WERI-Rb-1 (cell line): ENCODE data around the gene AMIGO1.

Experiments used
- DNase-seq: peaks from one replicate; pipeline ENCODE4 v3.0.0-alpha.2; 2020
- H3K27ac ChIP-seq: fragments of 250-450 bp; sonication (Bioruptor Pico); 2 replicates; pipeline ENCODE4 v1.5.1; 2020; ENCODE audit warnings: mild to moderate bottlenecking, moderate library complexity
- H3K27me3 ChIP-seq: fragments of 250-450 bp; sonication (Bioruptor Pico); 2 replicates; pipeline ENCODE4 v1.5.1; 2021; ENCODE audit warnings: mild to moderate bottlenecking, low read depth, moderate library complexity; ENCODE audit not compliant: insufficient read depth, severe bottlenecking
- H3K36me3 ChIP-seq: fragments of 250-450 bp; sonication (Bioruptor Pico); 2 replicates; pipeline ENCODE4 v1.5.1; 2020; ENCODE audit warnings: mild to moderate bottlenecking, moderate library complexity
- H3K4me3 ChIP-seq: 2 replicates; pipeline ENCODE4 v1.5.1; 2011; ENCODE audit warnings: low read depth, mild to moderate bottlenecking, control low read depth, low read length
- H3K9me3 ChIP-seq: fragments of 250-450 bp; sonication (Bioruptor Pico); 2 replicates; pipeline ENCODE4 v1.5.1; 2021; ENCODE audit warnings: mild to moderate bottlenecking, moderate library complexity; ENCODE audit not compliant: severe bottlenecking
- TF ChIP-seq, protein P1 (sequence below): IDR thresholded peaks from 2 replicates; pipeline ENCODE4 v1.5.1; 2011; ENCODE audit warnings: low read depth, mild to moderate bottlenecking, control low read depth, inconsistent platforms, low read length

Gene AMIGO1

DNA sequence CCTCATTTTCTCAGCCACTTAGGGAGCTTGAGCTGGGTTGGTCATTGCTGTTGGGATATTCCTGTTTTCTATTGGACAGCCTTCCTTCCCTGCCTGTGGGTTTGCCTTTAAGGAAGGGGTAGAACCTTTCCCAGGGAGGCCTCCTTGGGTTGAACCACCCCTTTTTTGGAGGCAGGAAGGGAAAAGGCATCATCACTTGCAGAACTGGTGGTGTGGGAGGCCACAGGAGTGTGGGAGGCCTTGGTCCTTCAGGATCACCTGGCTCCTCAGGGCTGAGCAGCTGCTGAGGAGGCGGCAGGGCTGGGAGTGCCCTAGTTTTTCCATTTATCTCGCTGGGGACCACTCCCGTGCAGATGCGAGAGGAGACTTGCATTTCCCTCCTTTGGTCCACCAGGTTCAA, 16.3 kb downstream of the AMIGO1 start:
- H3K4me3 ChIP-seq, result no peak overlapping the region
- no peaks in the 10 kb centered on the region for H3K27me3 ChIP-seq
- no peaks in the 10 kb centered on the region for H3K9me3 ChIP-seq
- no peak for DNase-seq
- TF ChIP-seq, protein P1, sequence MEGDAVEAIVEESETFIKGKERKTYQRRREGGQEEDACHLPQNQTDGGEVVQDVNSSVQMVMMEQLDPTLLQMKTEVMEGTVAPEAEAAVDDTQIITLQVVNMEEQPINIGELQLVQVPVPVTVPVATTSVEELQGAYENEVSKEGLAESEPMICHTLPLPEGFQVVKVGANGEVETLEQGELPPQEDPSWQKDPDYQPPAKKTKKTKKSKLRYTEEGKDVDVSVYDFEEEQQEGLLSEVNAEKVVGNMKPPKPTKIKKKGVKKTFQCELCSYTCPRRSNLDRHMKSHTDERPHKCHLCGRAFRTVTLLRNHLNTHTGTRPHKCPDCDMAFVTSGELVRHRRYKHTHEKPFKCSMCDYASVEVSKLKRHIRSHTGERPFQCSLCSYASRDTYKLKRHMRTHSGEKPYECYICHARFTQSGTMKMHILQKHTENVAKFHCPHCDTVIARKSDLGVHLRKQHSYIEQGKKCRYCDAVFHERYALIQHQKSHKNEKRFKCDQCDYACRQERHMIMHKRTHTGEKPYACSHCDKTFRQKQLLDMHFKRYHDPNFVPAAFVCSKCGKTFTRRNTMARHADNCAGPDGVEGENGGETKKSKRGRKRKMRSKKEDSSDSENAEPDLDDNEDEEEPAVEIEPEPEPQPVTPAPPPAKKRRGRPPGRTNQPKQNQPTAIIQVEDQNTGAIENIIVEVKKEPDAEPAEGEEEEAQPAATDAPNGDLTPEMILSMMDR, result no peak
- H3K36me3 ChIP-seq, result peaks cover 49% of the 10 kb centered on the region
- peak overlapping the region; percentile 20; the same call in 1 of the 2 replicates for H3K27ac ChIP-seq

DNA sequence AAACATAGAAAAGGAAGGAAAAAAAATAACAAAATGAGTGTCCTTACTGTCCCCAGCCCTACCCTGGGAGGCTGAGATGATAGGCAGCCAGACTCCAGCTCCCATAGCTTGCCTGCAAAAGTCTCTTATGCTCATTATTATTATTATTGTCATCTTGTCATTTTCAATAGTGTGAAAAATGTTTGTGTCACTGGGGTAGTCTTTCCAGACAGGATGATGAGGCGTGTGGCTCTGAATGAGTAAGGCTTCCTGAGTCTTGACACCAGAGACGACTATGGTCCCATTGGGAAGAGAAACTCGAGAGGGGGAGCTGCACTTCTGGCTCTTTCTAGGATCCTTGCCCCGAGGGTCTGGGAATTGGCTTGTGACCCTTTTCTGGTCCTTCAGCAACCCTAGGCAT, 16.7 kb downstream of the AMIGO1 start:
- no peaks in the 10 kb centered on the region for H3K27me3 ChIP-seq
- H3K4me3 ChIP-seq, result no peak overlapping the region
- no peaks in the 10 kb centered on the region for H3K9me3 ChIP-seq
- no peak overlapping the region for H3K27ac ChIP-seq
- TF ChIP-seq, protein P1, result no peak
- peaks cover 54% of the 10 kb centered on the region for H3K36me3 ChIP-seq
- no peak for DNase-seq

DNA sequence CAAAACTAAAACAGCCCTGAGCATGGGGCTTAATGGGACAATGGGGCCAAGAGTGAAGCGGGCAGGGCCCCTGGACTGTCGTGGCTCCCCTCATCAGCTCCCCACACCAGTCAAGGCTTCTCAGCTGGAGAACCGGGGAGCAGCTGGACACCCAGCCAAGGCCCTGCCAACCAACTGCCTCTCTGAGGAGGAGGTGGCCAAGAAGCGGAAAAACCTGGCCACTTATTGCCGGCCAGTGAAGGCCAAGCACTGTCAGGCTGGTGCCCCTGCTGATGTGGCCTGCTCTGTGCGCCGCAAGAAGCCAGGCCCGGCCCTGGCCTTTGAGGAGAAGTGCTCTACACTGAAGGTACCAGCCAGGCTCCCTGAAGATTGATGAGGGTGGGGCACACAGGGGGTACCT, 18.2 kb downstream of the AMIGO1 start:
- H3K36me3 ChIP-seq, result peaks cover 60% of the 10 kb centered on the region

DNA sequence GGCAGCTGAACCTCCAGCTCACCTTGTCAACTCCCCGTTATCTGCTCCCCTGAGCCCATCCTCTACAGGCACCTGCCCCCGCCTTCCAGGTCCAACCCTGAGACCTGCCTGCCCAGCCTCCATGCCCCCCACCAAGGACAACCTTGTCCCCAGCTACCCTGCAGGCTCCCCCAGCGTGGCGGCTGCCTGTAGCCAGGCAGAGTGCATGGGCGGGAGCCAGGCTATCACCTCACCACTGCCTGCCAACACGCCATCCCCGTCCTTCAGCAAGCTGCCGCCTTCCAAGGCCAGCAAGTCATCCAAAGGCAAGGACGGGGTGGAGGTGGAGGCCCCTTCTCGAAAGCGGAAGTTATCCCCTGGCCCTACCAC, 18.6 kb downstream of the AMIGO1 start:
- DNase-seq, result no peak
- TF ChIP-seq, protein P1, result no peak
- Histone ChIP-seq H3K27ac (no peak overlapping the region; the same call in 1 of the 2 replicates), H3K4me3 (no peak overlapping the region), H3K36me3 (peaks cover 61% of the 10 kb centered on the region), H3K27me3 (no peaks in the 10 kb centered on the region), H3K9me3 (no peaks in the 10 kb centered on the region)

More for the DNA sequence above, 18.2 kb downstream of the AMIGO1 start:
- no peak for DNase-seq
- Histone ChIP-seq H3K27ac (no peak overlapping the region), H3K27me3 (no peaks in the 10 kb centered on the region), H3K9me3 (no peaks in the 10 kb centered on the region), H3K4me3 (no peak overlapping the region)
- TF ChIP-seq, protein P1, result no peak

DNA sequence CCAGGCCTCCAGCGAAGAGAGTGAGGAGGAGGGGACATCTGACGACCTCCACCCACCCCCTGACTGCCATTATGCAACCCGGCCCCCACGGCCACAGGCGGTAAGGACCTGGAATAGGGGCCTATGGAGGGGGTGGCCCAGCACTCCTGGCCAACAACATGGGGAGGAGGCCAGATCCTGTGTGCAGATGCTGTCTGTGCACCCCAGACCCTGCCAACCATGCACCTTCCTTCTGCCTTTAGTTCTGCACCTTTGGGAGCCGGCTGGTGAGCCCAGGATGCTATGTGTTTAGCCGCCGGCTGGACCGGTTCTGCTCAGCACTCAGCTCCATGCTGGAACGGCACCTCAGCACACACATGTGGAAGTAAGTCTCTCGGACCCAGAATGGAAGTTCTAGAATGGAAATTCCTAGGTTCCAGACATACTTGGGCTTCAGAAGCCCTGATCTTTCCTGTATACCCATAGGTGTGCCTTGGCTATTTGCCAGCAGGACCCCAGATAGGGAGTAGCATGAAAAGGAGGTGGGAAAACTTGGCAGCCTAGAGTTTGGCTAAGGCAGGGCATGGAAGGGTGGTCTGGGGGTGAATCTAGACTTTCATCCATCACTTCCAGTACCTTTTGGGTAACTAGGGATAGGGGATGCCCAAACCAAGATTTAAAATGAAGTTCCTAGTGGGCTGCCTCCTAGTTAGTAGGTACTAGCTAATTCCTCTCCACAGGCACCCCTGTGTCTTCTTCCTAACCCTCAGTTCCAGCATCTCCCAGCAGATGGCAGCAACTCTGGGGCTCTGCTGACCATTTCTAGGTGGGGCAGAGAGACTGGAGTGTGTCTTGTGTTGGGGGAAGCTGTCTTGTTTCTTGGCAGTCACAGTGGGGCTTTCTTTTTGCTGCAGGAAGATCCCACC, 19.2 kb downstream of the AMIGO1 start:
- TF ChIP-seq, protein P1, result peak; percentile 86
- H3K4me3 ChIP-seq, result no peak overlapping the region
- DNase-seq, result peak; percentile 78
- H3K9me3 ChIP-seq, result no peaks in the 10 kb centered on the region
- H3K27ac ChIP-seq, result no peak overlapping the region; the same call in 1 of the 2 replicates
- no peaks in the 10 kb centered on the region for H3K27me3 ChIP-seq
- H3K36me3 ChIP-seq, result peaks cover 65% of the 10 kb centered on the region
